SK-N-SH treated with all-trans-retinoic acid at 6 μM for 48 hours (cell line): ENCODE data around the gene CNPY4.
"Not testable (repeated sequence)": the region's sequence is repeated elsewhere in the genome, so short reads cannot be mapped to it uniquely, and the experiment has no call there.

Experiments used
- ATAC-seq: fragments of 200-7000 bp; cut with Tn5 transposase; 3 replicates; pipeline ENCODE4 v1.9.1; 2020; ENCODE audit warnings: mild to moderate bottlenecking, moderate library complexity
- ARNTL ChIP-seq: fragments of 450-650 bp; formaldehyde crosslinking; IDR thresholded peaks from 2 replicates; pipeline ENCODE4 v1.5.0; 2020; ENCODE audit warnings: low read depth, mild to moderate bottlenecking, moderate library complexity, borderline replicate concordance
- BACH2 ChIP-seq: fragments of 250-450 bp; sonication (Bioruptor Pico); IDR thresholded peaks from 2 replicates; pipeline ENCODE4 v1.9.0; 2021; ENCODE audit warnings: mild to moderate bottlenecking, borderline replicate concordance
- CSDC2 ChIP-seq: fragments of 250-450 bp; sonication (Bioruptor Pico); IDR thresholded peaks from 2 replicates; pipeline ENCODE4 v1.5.0; 2020; ENCODE audit warnings: mild to moderate bottlenecking, moderate library complexity
- ESRRG ChIP-seq: fragments of 250-450 bp; sonication (Bioruptor Pico); IDR thresholded peaks from 2 replicates; pipeline ENCODE4 v1.6.1; 2021; ENCODE audit warnings: mild to moderate bottlenecking
- GLIS3 ChIP-seq: fragments of 250-450 bp; sonication (Bioruptor Pico); IDR thresholded peaks from 2 replicates; pipeline ENCODE4 v1.5.0; 2020; ENCODE audit warnings: mild to moderate bottlenecking, moderate library complexity
- ISL1 ChIP-seq: fragments of 250-450 bp; sonication (Bioruptor Pico); IDR thresholded peaks from 2 replicates; pipeline ENCODE4 v2.1.2; 2022; ENCODE audit warnings: mild to moderate bottlenecking, moderate library complexity
- OSR1 ChIP-seq: fragments of 250-450 bp; sonication (Bioruptor Pico); IDR thresholded peaks from 2 replicates; pipeline ENCODE4 v1.8.0; 2022; ENCODE audit warnings: moderate library complexity, mild to moderate bottlenecking, inconsistent platforms
- PPARA ChIP-seq: fragments of 250-450 bp; sonication (Bioruptor Pico); IDR thresholded peaks from 2 replicates; pipeline ENCODE4 v1.5.0; 2020; ENCODE audit warnings: mild to moderate bottlenecking, borderline replicate concordance
- RARB ChIP-seq: fragments of 250-450 bp; sonication (Bioruptor Pico); IDR thresholded peaks from 2 replicates; pipeline ENCODE4 v1.8.0; 2021; ENCODE audit warnings: mild to moderate bottlenecking, moderate library complexity
- SNAI2 ChIP-seq: fragments of 250-450 bp; sonication (Bioruptor Pico); IDR thresholded peaks from 2 replicates; pipeline ENCODE4 v1.5.0; 2020; ENCODE audit warnings: mild to moderate bottlenecking, moderate library complexity
- ZFP3 ChIP-seq: fragments of 250-450 bp; sonication (Bioruptor Pico); IDR thresholded peaks from 2 replicates; pipeline ENCODE4 v1.5.0; 2020; ENCODE audit warnings: mild to moderate bottlenecking, moderate library complexity
- ZNF70 ChIP-seq: fragments of 450-650 bp; formaldehyde crosslinking; IDR thresholded peaks from 2 replicates; pipeline ENCODE4 v1.5.0; 2020; ENCODE audit warnings: mild to moderate bottlenecking, moderate library complexity
- TF ChIP-seq, protein P1 (sequence below): fragments of 250-450 bp; sonication (Bioruptor Pico); IDR thresholded peaks from 2 replicates; pipeline ENCODE4 v1.8.0; 2020; ENCODE audit warnings: mild to moderate bottlenecking, moderate library complexity, borderline replicate concordance
- TF ChIP-seq, protein P2 (sequence below): fragments of 250-450 bp; sonication (Bioruptor Pico); IDR thresholded peaks from 2 replicates; pipeline ENCODE4 v1.8.0; 2021; ENCODE audit warnings: low read depth, mild to moderate bottlenecking, moderate library complexity, borderline replicate concordance
- TF ChIP-seq, protein P3 (sequence below): fragments of 250-450 bp; sonication (Bioruptor Pico); IDR thresholded peaks from 2 replicates; pipeline ENCODE4 v1.5.1; 2021; ENCODE audit warnings: mild to moderate bottlenecking, moderate library complexity
- TF ChIP-seq, protein P4 (sequence below): fragments of 250-450 bp; sonication (Bioruptor Pico); IDR thresholded peaks from 2 replicates; pipeline ENCODE4 v1.5.0; 2020; ENCODE audit warnings: mild to moderate bottlenecking, moderate library complexity

Gene CNPY4

DNA sequence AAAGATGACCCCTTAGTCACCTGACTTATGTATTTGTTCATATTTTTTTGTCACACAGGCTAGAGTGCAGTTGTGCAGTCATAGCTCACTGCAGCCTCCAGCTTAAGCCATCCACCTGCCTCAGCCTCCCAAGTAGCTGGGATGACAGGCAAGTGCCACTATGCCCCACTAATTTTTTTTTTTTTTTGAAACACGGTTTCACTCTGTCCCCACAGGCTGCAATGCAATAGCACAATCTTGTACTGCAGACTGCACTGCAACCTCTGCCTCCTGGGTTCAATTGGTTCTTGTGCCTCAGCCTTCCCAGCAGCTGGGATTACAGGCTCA, 9.2 kb downstream of the CNPY4 start:
- no peak for ATAC-seq
- TF ChIP-seq ARNTL (CRISPR knock-in tag) (no peak), CSDC2 (CRISPR knock-in tag) (no peak), BACH2 (no peak)
- TF ChIP-seq, protein P1, sequence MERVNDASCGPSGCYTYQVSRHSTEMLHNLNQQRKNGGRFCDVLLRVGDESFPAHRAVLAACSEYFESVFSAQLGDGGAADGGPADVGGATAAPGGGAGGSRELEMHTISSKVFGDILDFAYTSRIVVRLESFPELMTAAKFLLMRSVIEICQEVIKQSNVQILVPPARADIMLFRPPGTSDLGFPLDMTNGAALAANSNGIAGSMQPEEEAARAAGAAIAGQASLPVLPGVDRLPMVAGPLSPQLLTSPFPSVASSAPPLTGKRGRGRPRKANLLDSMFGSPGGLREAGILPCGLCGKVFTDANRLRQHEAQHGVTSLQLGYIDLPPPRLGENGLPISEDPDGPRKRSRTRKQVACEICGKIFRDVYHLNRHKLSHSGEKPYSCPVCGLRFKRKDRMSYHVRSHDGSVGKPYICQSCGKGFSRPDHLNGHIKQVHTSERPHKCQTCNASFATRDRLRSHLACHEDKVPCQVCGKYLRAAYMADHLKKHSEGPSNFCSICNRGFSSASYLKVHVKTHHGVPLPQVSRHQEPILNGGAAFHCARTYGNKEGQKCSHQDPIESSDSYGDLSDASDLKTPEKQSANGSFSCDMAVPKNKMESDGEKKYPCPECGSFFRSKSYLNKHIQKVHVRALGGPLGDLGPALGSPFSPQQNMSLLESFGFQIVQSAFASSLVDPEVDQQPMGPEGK, result no peak

DNA sequence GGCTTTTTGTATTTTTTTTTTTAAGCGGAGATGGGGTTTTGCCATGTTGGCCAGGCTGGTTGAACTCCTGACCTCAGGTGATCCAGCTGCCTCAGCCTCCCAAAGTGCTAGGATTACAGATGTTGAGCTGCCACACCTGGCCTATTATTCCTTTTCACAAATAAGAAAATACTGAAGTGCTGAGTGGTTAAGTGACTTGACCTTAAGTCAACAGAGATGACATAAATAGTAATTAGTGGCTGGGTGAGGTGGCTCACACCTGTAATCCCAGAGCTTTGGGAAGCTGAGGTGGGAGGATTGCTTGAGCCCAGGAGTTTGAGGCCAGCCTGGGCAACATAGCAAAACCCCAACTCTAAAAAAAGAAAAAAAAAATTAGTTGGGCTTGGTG, 10.8 kb downstream of the CNPY4 start:
- not testable (repeated sequence) for ATAC-seq

DNA sequence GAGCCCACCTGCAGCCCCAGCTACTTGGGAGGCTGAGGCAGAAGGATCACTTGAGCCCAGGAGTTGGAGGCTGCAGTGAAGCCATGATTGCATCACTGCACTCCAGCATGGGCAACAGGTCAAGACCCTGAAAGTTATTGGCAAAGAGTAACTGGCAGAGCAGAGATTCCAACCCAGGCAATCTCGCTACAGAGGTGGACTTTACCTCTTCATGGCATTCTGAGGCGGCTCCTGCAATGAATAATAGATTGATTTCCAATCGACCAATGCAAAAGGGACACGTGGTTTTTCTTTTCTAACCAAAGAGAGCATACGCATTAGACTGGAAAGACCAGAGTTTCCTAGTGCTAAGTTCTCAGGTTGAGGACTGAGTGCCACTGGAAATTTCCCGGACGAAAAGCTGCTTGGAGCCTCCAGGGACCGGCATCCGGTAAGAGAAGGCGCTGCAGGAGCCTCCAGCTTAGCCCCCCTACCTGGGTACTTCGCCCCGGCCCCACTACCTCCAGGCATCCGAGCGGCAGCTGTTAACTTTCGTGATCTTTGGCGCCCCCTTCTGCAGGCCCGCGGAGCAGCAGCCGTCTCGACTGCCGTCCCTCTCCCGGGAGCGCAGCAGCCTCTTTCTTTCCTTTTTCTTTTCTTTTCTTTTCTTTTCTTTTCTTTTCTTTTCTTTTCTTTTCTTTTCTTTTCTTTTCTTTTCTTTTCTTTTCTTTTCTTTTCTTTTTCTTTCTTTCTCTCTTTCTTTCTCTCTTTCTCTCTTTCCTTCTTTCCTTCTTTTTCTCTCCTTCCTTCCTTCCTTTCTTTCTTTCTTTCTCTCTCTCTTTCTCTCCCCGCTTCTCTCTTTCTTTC, 11.4 kb downstream of the CNPY4 start:
- peak; percentile 31 for ATAC-seq
- TF ChIP-seq, protein P1, result no peak
- TF ChIP-seq ISL1 (CRISPR knock-in tag) (no peak), GLIS3 (CRISPR knock-in tag) (no peak), BACH2 (no peak), ARNTL (CRISPR knock-in tag) (no peak), ESRRG (no peak), CSDC2 (CRISPR knock-in tag) (no peak)
- TF ChIP-seq, protein P2, sequence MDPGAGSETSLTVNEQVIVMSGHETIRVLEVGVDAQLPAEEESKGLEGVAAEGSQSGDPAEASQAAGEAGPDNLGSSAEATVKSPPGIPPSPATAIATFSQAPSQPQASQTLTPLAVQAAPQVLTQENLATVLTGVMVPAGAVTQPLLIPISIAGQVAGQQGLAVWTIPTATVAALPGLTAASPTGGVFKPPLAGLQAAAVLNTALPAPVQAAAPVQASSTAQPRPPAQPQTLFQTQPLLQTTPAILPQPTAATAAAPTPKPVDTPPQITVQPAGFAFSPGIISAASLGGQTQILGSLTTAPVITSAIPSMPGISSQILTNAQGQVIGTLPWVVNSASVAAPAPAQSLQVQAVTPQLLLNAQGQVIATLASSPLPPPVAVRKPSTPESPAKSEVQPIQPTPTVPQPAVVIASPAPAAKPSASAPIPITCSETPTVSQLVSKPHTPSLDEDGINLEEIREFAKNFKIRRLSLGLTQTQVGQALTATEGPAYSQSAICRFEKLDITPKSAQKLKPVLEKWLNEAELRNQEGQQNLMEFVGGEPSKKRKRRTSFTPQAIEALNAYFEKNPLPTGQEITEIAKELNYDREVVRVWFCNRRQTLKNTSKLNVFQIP (CRISPR knock-in tag), result no peak

DNA sequence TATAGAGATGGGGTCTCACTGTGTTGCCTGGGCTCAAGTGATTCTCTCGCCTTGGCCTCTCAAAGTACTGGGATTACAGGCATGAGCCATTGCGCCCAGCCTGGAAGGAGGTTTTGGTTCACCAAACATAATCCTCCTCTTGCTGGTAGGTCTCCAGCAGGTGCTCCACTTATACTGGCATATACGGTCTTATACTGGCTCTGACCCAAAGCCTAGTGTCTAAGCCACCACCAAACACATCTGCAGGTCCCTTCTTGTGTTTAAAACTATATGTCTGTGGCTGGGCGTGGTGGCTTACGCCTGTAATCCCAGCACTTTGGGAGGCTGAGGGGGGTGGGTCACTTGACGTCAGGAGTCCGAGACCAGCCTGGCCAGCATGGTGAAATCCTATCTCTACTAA, 12.7 kb downstream of the CNPY4 start:
- no peak for ATAC-seq

DNA sequence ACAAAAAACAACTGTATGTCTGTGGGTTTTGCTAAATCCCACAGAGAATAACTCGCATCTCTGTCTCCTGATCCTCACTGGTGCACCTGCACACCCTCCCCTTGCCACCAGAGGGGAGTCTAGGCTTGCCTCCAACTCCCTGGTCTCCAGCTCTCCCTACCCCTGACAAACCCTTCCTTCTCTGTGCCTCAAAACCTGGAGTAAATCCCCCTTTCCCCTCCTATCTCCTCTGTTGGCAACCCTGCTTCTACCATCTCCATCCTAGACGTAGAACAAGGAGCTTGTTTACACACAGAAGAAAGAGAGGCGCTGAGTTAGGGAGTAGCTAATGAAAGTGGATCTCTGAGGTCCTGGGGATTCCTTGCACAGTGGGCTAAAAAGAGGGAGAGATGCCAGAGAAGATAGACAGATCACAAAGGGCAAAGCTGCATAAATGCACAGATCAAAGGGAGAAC, 13.3 kb downstream of the CNPY4 start:
- peak; percentile 87 for ATAC-seq
- peak; percentile 50; the same call in 1 of the 2 replicates for TF ChIP-seq ZNF70
- TF ChIP-seq BACH2, result no peak

More for the DNA sequence above, 12.7 kb downstream of the CNPY4 start:
- TF ChIP-seq PPARA (CRISPR knock-in tag) (no peak), RARB (CRISPR knock-in tag) (no peak), ZNF70 (no peak), ZFP3 (no peak), OSR1 (CRISPR knock-in tag) (no peak), GLIS3 (CRISPR knock-in tag) (no peak), CSDC2 (CRISPR knock-in tag) (no peak), SNAI2 (CRISPR knock-in tag) (no peak)
- TF ChIP-seq, protein P3, sequence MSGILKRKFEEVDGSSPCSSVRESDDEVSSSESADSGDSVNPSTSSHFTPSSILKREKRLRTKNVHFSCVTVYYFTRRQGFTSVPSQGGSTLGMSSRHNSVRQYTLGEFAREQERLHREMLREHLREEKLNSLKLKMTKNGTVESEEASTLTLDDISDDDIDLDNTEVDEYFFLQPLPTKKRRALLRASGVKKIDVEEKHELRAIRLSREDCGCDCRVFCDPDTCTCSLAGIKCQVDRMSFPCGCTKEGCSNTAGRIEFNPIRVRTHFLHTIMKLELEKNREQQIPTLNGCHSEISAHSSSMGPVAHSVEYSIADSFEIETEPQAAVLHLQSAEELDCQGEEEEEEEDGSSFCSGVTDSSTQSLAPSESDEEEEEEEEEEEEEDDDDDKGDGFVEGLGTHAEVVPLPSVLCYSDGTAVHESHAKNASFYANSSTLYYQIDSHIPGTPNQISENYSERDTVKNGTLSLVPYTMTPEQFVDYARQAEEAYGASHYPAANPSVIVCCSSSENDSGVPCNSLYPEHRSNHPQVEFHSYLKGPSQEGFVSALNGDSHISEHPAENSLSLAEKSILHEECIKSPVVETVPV (CRISPR knock-in tag), result no peak
- TF ChIP-seq, protein P4, sequence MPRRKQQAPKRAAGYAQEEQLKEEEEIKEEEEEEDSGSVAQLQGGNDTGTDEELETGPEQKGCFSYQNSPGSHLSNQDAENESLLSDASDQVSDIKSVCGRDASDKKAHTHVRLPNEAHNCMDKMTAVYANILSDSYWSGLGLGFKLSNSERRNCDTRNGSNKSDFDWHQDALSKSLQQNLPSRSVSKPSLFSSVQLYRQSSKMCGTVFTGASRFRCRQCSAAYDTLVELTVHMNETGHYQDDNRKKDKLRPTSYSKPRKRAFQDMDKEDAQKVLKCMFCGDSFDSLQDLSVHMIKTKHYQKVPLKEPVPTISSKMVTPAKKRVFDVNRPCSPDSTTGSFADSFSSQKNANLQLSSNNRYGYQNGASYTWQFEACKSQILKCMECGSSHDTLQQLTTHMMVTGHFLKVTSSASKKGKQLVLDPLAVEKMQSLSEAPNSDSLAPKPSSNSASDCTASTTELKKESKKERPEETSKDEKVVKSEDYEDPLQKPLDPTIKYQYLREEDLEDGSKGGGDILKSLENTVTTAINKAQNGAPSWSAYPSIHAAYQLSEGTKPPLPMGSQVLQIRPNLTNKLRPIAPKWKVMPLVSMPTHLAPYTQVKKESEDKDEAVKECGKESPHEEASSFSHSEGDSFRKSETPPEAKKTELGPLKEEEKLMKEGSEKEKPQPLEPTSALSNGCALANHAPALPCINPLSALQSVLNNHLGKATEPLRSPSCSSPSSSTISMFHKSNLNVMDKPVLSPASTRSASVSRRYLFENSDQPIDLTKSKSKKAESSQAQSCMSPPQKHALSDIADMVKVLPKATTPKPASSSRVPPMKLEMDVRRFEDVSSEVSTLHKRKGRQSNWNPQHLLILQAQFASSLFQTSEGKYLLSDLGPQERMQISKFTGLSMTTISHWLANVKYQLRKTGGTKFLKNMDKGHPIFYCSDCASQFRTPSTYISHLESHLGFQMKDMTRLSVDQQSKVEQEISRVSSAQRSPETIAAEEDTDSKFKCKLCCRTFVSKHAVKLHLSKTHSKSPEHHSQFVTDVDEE (CRISPR knock-in tag), result no peak
